GM21390 (cell line): ENCODE measurements around the gene CPT1A.

Experiments
- ATAC-seq: cut with Tn5 transposase; IDR thresholded peaks from one replicate; pipeline ENCODE4 v1.9.1; 2021; ENCODE audit not compliant: unreplicated experiment

Gene CPT1A

GRCh38 chr11:68832476-68833181 is 9.1 kb downstream of the CPT1A start:
- no peak for ATAC-seq

DNA sequence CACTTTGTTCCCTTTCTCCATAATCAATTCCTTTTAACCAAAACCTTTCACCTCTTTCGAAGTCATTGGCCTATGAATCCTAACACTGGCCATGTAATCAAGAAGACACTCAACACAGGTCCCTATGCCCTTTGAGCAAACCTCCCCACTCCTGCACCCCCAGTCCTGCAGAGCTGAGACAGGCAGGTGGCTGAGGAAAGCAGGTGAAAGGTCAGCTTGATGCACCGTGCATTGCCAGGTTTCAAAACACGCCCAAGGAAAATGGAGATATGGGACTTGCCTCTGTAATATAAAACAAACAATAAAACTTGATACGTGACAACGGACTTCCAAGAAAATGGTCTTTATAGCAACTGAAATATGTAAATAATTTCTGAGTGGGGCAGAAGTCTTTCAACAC is 10.6 kb downstream of the CPT1A start:
- ATAC-seq = no peak

- ATAC-seq = no peak
Measured at GRCh38 chr11:68829581-68829980, 12.1 kb downstream of the CPT1A start.

- ATAC-seq = no peak
Measured at GRCh38 chr11:68828957-68829356, 12.8 kb downstream of the CPT1A start.

GRCh38 chr11:68828155-68828931 is 13.4 kb downstream of the CPT1A start:
- no peak for ATAC-seq

GRCh38 chr11:68827733-68828132 is 14.0 kb downstream of the CPT1A start:
- ATAC-seq = no peak

GRCh38 chr11:68826726-68827125 is 15.0 kb downstream of the CPT1A start:
- ATAC-seq = no peak

DNA sequence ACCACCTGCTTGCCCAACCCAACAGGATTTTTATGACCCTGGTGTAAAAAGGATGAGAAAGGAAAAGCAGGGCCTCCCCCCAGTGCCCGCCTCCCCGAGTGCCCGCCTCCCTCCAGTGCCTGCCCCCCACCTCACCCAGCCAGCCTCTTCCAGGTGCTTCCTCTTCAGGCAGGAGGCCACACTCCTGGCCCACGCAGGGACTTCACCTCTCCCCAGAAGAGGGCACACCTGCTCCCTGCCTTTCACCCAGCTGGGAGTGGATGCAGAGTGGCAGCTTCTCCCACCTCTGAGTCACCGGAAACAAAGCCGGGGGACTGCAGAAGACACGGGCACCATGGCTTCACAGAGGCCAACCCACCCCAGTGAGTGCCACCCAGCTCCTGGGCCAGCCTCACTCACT is 16.1 kb downstream of the CPT1A start:
- ATAC-seq = no peak

- no peak for ATAC-seq
Measured at GRCh38 chr11:68822546-68822945, 19.2 kb downstream of the CPT1A start.

GRCh38 chr11:68821670-68822069 is 20.0 kb downstream of the CPT1A start:
- no peak for ATAC-seq

DNA sequence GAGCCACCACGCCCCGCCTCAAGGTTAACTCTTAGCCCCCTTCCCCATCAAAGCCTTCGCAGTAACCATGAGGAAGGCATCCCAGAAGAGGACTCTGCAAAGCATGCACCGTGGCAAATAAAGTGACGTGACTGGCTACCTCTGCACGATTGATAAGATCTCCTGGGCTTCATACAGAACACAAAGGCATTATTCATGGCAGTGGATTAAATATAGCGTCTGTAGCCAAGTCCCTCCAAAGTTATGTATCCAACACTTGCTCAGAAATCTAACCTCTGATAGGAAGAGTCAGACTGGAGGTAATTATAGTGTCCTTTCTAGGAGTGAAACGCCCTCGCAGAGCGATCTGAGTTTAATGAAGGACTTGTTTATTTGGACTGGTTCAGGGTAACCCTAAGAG is 22.4 kb downstream of the CPT1A start:
- ATAC-seq = no peak

- ATAC-seq = no peak
Measured at GRCh38 chr11:68818181-68818580, 23.5 kb downstream of the CPT1A start.

GRCh38 chr11:68817554-68817953 is 24.2 kb downstream of the CPT1A start:
- ATAC-seq = no peak

DNA sequence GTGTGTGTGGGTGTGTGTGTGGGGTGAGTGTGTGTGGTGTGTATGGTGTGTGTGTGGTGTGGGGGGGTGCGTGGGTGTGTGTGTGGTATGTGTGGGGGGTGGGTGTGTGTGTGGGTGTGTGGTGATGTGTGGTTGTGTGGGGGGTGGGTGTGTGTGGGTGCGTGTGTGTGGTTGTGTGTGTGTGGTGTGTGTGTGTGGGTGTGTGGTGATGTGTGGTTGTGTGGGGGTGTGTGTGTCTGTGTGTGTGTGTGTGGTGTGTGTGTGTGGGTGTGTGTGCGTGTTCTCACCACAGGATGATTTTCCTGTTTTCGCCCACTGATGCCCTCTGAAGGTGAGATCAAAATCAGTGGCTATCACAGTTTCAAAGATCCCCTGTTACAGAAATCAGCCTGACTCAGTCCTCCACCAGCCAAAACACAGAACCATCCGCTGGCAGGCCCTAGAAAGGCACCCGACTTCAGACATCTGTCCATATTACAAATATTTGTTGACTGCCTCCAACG is 24.7 kb downstream of the CPT1A start:
- ATAC-seq = no peak

DNA sequence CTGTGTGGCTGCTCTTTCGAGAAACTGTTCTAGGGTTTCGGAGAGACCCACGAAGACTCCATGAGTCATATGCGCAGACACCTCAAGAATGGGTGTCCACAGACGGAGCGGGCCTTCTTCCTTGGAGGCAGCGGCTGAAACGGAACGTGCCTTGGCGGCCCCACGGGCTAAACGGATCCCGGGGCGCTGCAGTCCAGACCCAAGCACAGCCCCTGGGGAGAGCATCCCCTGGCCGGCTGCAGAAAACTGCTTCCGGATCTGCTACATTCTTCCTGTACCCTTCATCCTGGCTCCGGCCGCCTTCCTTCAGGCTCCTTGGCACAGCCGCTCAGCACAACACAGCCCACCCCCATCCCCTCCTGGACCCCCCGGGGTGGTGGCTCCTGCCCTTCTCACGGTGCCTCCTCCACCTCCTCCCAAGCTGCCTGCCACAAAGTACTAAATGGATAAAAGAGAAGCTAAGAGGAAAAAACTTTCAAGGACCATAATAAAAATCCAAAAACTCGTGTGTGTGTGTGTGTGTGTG is 25.4 kb downstream of the CPT1A start:
- ATAC-seq = no peak

GRCh38 chr11:68813773-68814172 is 27.9 kb downstream of the CPT1A start:
- no peak for ATAC-seq

- ATAC-seq = no peak
Measured at GRCh38 chr11:68812526-68812925, 29.2 kb downstream of the CPT1A start.

DNA sequence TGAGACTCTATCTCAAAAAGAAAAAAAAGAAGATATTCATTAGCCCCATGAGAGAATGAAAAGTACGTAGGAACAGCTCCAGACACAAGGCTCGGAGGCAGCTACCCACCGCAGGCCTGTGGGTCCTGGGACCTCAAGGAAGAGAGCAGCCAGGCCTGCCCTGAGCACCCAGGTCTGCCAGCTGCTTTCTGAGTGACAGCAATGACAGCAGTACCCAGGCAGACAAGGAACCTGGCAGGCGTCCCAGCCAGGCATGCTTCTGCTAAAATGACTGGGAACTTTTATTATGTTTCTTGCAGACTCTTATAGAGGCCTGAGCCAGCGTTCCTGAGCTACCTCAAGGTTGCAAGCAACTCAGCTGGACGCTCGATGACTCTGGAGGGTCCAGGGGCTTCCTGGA is 31.6 kb downstream of the CPT1A start:
- ATAC-seq = no peak

- ATAC-seq = no peak
Measured at GRCh38 chr11:68809506-68809905, 32.2 kb downstream of the CPT1A start.

DNA sequence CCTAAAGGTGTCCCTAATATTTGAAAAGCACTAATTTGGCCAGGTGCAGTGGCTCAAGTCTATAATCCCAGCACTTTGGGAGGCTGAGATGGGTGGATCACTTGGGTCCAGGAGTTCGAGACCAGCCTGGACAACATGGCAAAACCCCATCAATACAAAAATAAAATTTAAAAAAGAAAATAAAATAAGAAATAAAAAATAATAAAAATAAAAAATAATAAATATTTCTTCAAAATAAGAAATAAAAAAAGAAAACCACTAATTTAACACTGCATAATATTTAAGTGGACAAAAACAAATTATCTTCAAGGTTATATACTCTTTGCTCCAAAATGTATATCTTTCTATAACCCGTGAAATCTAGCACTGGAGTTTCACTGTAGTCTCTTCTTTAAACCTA is 32.9 kb downstream of the CPT1A start:
- ATAC-seq = no peak

GRCh38 chr11:68806931-68807844 is 34.5 kb downstream of the CPT1A start:
- no peak for ATAC-seq
